GM23338 (cell line): ENCODE measurements around the gene KATNIP. TPM values are rescaled to one million over a fixed set of nuclear protein-coding genes. Genes with fewer than 3 reads are reported as not detected.

Source experiments
- ATAC-seq: fragments of 200-7000 bp; cut with Tn5 transposase; 3 replicates; pipeline ENCODE4 v1.9.1; 2020
- DNase-seq: peaks from one replicate; pipeline ENCODE4 v3.0.0-alpha.2; 2015; ENCODE audit warnings: low spot score
- H2AFZ ChIP-seq: fragments of 200-600 bp; sonication (generic); 2 replicates; pipeline ENCODE4 v1.8.0; 2016; ENCODE audit warnings: antibody characterized with exemption, mild to moderate bottlenecking, moderate library complexity
- H3F3A ChIP-seq: fragments of 200-600 bp; sonication (generic); replicated peaks from 2 replicates; pipeline ENCODE4 v1.8.0; 2017; ENCODE audit warnings: antibody characterized with exemption, mixed run types, low read depth
- H3K27ac ChIP-seq: fragments of 200-600 bp; sonication (generic); 2 replicates; pipeline ENCODE4 v1.6.1; 2016; ENCODE audit warnings: low read depth
- H3K27me3 ChIP-seq: fragments of 200-600 bp; sonication (generic); 2 replicates; pipeline ENCODE4 v1.8.0; 2016; ENCODE audit warnings: mild to moderate bottlenecking, mixed run types, moderate library complexity; ENCODE audit not compliant: insufficient read depth
- H3K36me3 ChIP-seq: fragments of 200-600 bp; sonication (generic); 2 replicates; pipeline ENCODE4 v1.8.0; 2016; ENCODE audit warnings: mild to moderate bottlenecking; ENCODE audit not compliant: insufficient read depth
- H3K4me1 ChIP-seq: fragments of 200-600 bp; sonication (generic); 2 replicates; pipeline ENCODE4 v1.8.0; 2016; ENCODE audit warnings: mild to moderate bottlenecking, moderate library complexity; ENCODE audit not compliant: insufficient read depth
- H3K4me2 ChIP-seq: fragments of 200-600 bp; sonication (generic); 2 replicates; pipeline ENCODE4 v1.7.1; 2017; ENCODE audit warnings: mixed run types
- H3K4me3 ChIP-seq: fragments of 200-600 bp; sonication (generic); 2 replicates; pipeline ENCODE4 v1.6.1; 2016; ENCODE audit warnings: mixed run types
- H3K79me2 ChIP-seq: fragments of 200-600 bp; sonication (generic); replicated peaks from 2 replicates; pipeline ENCODE4 v1.8.0; 2017; ENCODE audit warnings: mild to moderate bottlenecking; ENCODE audit not compliant: insufficient read depth
- H3K9me2 ChIP-seq: fragments of 200-600 bp; sonication (generic); 2 replicates; pipeline ENCODE4 v1.8.0; 2017; ENCODE audit not compliant: insufficient read depth
- H4K20me1 ChIP-seq: fragments of 200-600 bp; sonication (generic); replicated peaks from 2 replicates; pipeline ENCODE4 v1.8.0; 2017; ENCODE audit warnings: mild to moderate bottlenecking; ENCODE audit not compliant: insufficient read depth
- H3K27ac Mint-ChIP-seq: 2 replicates; pipeline ENCODE4 v1.8.0; 2020; ENCODE audit warnings: inconsistent platforms, mild to moderate bottlenecking, moderate library complexity, mixed read lengths
- H3K27me3 Mint-ChIP-seq: 3 replicates; pipeline ENCODE4 v1.8.0; 2022; ENCODE audit warnings: low read depth, mild to moderate bottlenecking, moderate library complexity, mixed read lengths, inconsistent platforms; ENCODE audit not compliant: insufficient read depth, poor library complexity
- H3K36me3 Mint-ChIP-seq: 3 replicates; pipeline ENCODE4 v1.8.0; 2021; ENCODE audit warnings: low read depth, mild to moderate bottlenecking, inconsistent platforms, moderate library complexity, mixed read lengths
- H3K4me1 Mint-ChIP-seq: 3 replicates; pipeline ENCODE4 v1.8.0; 2020; ENCODE audit warnings: mild to moderate bottlenecking, inconsistent platforms, mixed read lengths
- H3K4me3 Mint-ChIP-seq: 3 replicates; pipeline ENCODE4 v1.8.0; 2021; ENCODE audit warnings: moderate library complexity, mild to moderate bottlenecking, inconsistent platforms, mixed read lengths
- H3K9me3 Mint-ChIP-seq: 3 replicates; pipeline ENCODE4 v1.8.0; 2020; ENCODE audit warnings: moderate library complexity, mild to moderate bottlenecking, inconsistent platforms, mixed read lengths
- CREB1 ChIP-seq: fragments of 250-450 bp; sonication (Bioruptor Pico); IDR thresholded peaks from 2 replicates; pipeline ENCODE4 v1.5.0; 2020; ENCODE audit warnings: low read depth, mild to moderate bottlenecking, moderate library complexity
- CTCF ChIP-seq, 2 experiments: fragments of 200-600 bp in 1 of 2; sonication (generic) in 1 of 2; conservative IDR thresholded peaks; 2 replicates each; pipeline versions ENCODE4 v1.5.1 to v1.6.1; 2016 to 2017; ENCODE audit warnings: antibody characterized with exemption in 2 of 2, low read depth in 2 of 2, mild to moderate bottlenecking in 2 of 2, moderate library complexity in 1 of 2
- ETS1 ChIP-seq: IDR thresholded peaks from 2 replicates; pipeline ENCODE4 v1.6.1; 2016; ENCODE audit warnings: antibody characterized with exemption
- EZH2 ChIP-seq: fragments of 200-600 bp; sonication (generic); IDR thresholded peaks from one replicate; pipeline ENCODE4 v1.8.0; 2017; ENCODE audit warnings: antibody characterized with exemption, mild to moderate bottlenecking, low read depth; ENCODE audit not compliant: unreplicated experiment
- EZH2phosphoT487 ChIP-seq: fragments of 200-600 bp; sonication (generic); IDR thresholded peaks from one replicate; pipeline ENCODE4 v1.8.1; 2018; ENCODE audit warnings: antibody characterized with exemption; ENCODE audit not compliant: unreplicated experiment
- JUNB ChIP-seq: IDR thresholded peaks from one replicate; pipeline ENCODE4 v1.6.1; 2016; ENCODE audit warnings: antibody characterized with exemption; ENCODE audit not compliant: unreplicated experiment
- NANOG ChIP-seq: IDR thresholded peaks from 2 replicates; pipeline ENCODE4 v1.6.1; 2016; ENCODE audit warnings: antibody characterized with exemption, borderline replicate concordance
- POLR2AphosphoS5 ChIP-seq: IDR thresholded peaks from 2 replicates; pipeline ENCODE4 v1.6.1; 2016; ENCODE audit warnings: antibody characterized with exemption, low read depth
- REST ChIP-seq: IDR thresholded peaks from one replicate; pipeline ENCODE4 v1.6.1; 2018; ENCODE audit warnings: antibody characterized with exemption; ENCODE audit not compliant: unreplicated experiment
- STAT1 ChIP-seq: IDR thresholded peaks from one replicate; pipeline ENCODE4 v1.6.1; 2016; ENCODE audit warnings: antibody characterized with exemption; ENCODE audit not compliant: unreplicated experiment
- ZNF114 ChIP-seq: fragments of 250-450 bp; sonication (Bioruptor Pico); IDR thresholded peaks from 2 replicates; pipeline ENCODE4 v1.5.0; 2020; ENCODE audit warnings: mild to moderate bottlenecking, moderate library complexity
- ZNF331 ChIP-seq: fragments of 250-450 bp; sonication (Bioruptor Pico); IDR thresholded peaks from 2 replicates; pipeline ENCODE4 v1.5.0; 2020; ENCODE audit warnings: low read depth, mild to moderate bottlenecking, moderate library complexity
- ZNF462 ChIP-seq: fragments of 250-450 bp; sonication (Bioruptor Pico); IDR thresholded peaks from 2 replicates; pipeline ENCODE4 v1.5.0; 2020; ENCODE audit warnings: mild to moderate bottlenecking, moderate library complexity
- polyA plus RNA-seq: library from polyadenylated mRNA; unstranded; fragments of >200 nt; fragmentation: Nextera tagmentation; extraction: Ambion mirVana; gene quantifications from 2 replicates; pipeline ENCODE4 v1.2.1, GENCODE V29; 2016
- total RNA-seq: library from RNA; depleted of rRNA; stranded (reverse); fragments of >200 nt; shearing (Covaris generic); gene quantifications from 2 replicates; pipeline ENCODE4 v1.2.3, GENCODE V29; 2014

Gene KATNIP
- total and polyA plus RNA-seq, 2 experiments from 2014 or later, result 7.0 to 11.8 TPM

GRCh38 chr16:27516365-27516764, 33.6 kb upstream of the KATNIP start:
- DNase-seq (no peak), ATAC-seq (peak; percentile 14; the same call in 2 of the 3 replicates)
- H3K9me3 Mint-ChIP-seq, result no peaks in the 10 kb centered on the region
- Histone ChIP-seq H3K36me3 (0 out of 2 replicates have a peak, but pooled peaks cover 3% of the 10 kb centered on the region), H3F3A (no peaks in the 10 kb centered on the region), H3K27me3 (no peaks in the 10 kb centered on the region), H3K4me3 (no peak overlapping the region), H3K9me2 (no peaks in the 10 kb centered on the region), H2AFZ (no peak overlapping the region), H4K20me1 (peaks cover 4% of the 10 kb centered on the region; the same call in 1 of the 2 replicates), H3K79me2 (peaks cover 17% of the 10 kb centered on the region; the same call in 1 of the 2 replicates), H3K4me1 (no peaks in the 10 kb centered on the region), H3K27ac (0 out of 2 replicates have a peak overlapping the region, but pooled peaks have one; percentile 32), H3K4me2 (no peak overlapping the region)
- H3K4me1 Mint-ChIP-seq, result no peaks in the 10 kb centered on the region
- peaks cover 3% of the 10 kb centered on the region for H3K27me3 Mint-ChIP-seq
- TF ChIP-seq CTCF (conservative IDR thresholded peaks at IDR 0.05; ENCODE audit: low read depth in 2 of 2) (no peak), ZNF331 (CRISPR knock-in tag) (no peak), ZNF114 (CRISPR knock-in tag) (no peak), CREB1 (CRISPR knock-in tag) (no peak), REST (no peak), EZH2 (no peak), EZH2phosphoT487 (no peak), ETS1 (no peak), JUNB (no peak), ZNF462 (CRISPR knock-in tag) (no peak), STAT1 (no peak), NANOG (no peak), POLR2AphosphoS5 (no peak)
- no peak overlapping the region for H3K4me3 Mint-ChIP-seq
- peaks cover 38% of the 10 kb centered on the region for H3K36me3 Mint-ChIP-seq
- H3K27ac Mint-ChIP-seq, result 0 out of 2 replicates have a peak overlapping the region, but pooled peaks have one; percentile 2
